ENCODE measurements around the gene ENDOU. TPM values are rescaled to one million over a fixed set of nuclear protein-coding genes. Genes with fewer than 3 reads are reported as not detected.
A peak's percentile ranks its signal among the peaks of the same experiment; 100 is the strongest.

The ENDOU gene
- polyA plus RNA-seq, 2 of the 4 experiments (the other 2 are of a cell fraction), result not detected

GRCh38 chr12:47709237-47709636 lies 16.1 kb downstream of the ENDOU start:
- POLR2A ChIA-PET, result no interaction called here
- TF ChIP-seq EHMT2 (IDR thresholded peaks at IDR 0.05; ENCODE audit: low read depth), result no peak
- no peak for TF ChIP-seq ELK1 (IDR thresholded peaks at IDR 0.05; ENCODE audit: low read depth, low read length)
- TF ChIP-seq CBX2 (IDR thresholded peaks at IDR 0.05; ENCODE audit: borderline replicate concordance, low read depth), result no peak
- no peak for TF ChIP-seq HOXB5 (CRISPR knock-in tag; IDR thresholded peaks at IDR 0.05)
- TF ChIP-seq NR3C1 (IDR thresholded peaks at IDR 0.05), result no peak
- TF ChIP-seq HES2 (IDR thresholded peaks at IDR 0.05), result no peak
- TF ChIP-seq RAD21 (conservative IDR thresholded peaks at IDR 0.05 in 1 of 2, IDR thresholded peaks at IDR 0.05 in 1 of 2), result no peak
- TF ChIP-seq GATA3 (IDR thresholded peaks at IDR 0.05; ENCODE audit: borderline replicate concordance), result no peak
- TF ChIP-seq ATOH8 (CRISPR knock-in tag; IDR thresholded peaks at IDR 0.05; ENCODE audit: low read depth), result no peak
- FAIRE-seq, result no peak
- no peak overlapping the region for H3K4me3 ChIP-seq
- no peak for DNase-seq (ENCODE audit: low read depth in 1 of 2, low spot score in 1 of 2)
- CTCF ChIA-PET, result interaction anchor here (1.0 to 17.4 kb wide), 5 partner anchors 24 to 677 kb away, joined by 3 to 343 read pairs (median 320); partner anchors contain the start of genes ENDOU and SLC48A1
- no peak for ATAC-seq
- 87% methylated on average over 4 of the region's 4 CpGs for WGBS (ENCODE audit: missing lambda C conversion rate)
- peaks cover 13% of the 10 kb centered on the region; the same call in 2 of the 3 replicates for H3K4me1 ChIP-seq
- no peaks in the 10 kb centered on the region for H3K9me3 ChIP-seq
- no peak overlapping the region for H3K27ac ChIP-seq
- H3K4me2 ChIP-seq, result no peak overlapping the region

- Histone ChIP-seq H3K4me2 (peak overlapping the region; percentile 93; the same call in 1 of the 3 replicates), H3K9me3 (no peaks in the 10 kb centered on the region), H3K27ac (no peak overlapping the region), H3K4me3 (no peak overlapping the region), H3K4me1 (peaks cover 18% of the 10 kb centered on the region; the same call in 2 of the 3 replicates)
- no peak for DNase-seq (ENCODE audit: low read depth in 1 of 2, low spot score in 1 of 2)
- TF ChIP-seq BHLHE40 (IDR thresholded peaks at IDR 0.05; ENCODE audit: low read depth, low read length) (no peak), FOSL2 (IDR thresholded peaks at IDR 0.05) (no peak), FOSL2 (CRISPR knock-in tag; IDR thresholded peaks at IDR 0.05) (no peak), HDAC2 (IDR thresholded peaks at IDR 0.05) (no peak), TP53 (CRISPR knock-in tag; IDR thresholded peaks at IDR 0.05) (no peak), MAFK (IDR thresholded peaks at IDR 0.05; ENCODE audit: partially characterized antibody) (no peak), ESRRA (IDR thresholded peaks at IDR 0.05; ENCODE audit: borderline replicate concordance, low read length) (no peak), MAX (IDR thresholded peaks at IDR 0.05) (no peak), JUN (IDR thresholded peaks at IDR 0.05) (no peak), POLR2AphosphoS2 (conservative IDR thresholded peaks at IDR 0.05; ENCODE audit: low read length) (no peak), CBX2 (IDR thresholded peaks at IDR 0.05; ENCODE audit: borderline replicate concordance, low read depth) (no peak), POLR2A (IDR thresholded peaks at IDR 0.05; ENCODE audit: low read length) (no peak), HES2 (IDR thresholded peaks at IDR 0.05) (no peak), CHD4 (IDR thresholded peaks at IDR 0.05; ENCODE audit: borderline replicate concordance) (no peak), REST (IDR thresholded peaks at IDR 0.05) (no peak), EHMT2 (IDR thresholded peaks at IDR 0.05; ENCODE audit: low read depth) (no peak), MYC (IDR thresholded peaks at IDR 0.05; ENCODE audit: borderline replicate concordance, low read length) (no peak), FOSB (CRISPR knock-in tag; IDR thresholded peaks at IDR 0.05) (no peak)
- ChIA-PET POLR2A (no interaction called here), CTCF (interaction anchor here (3.4 to 17.4 kb wide), 3 partner anchors 8 to 130 kb away, joined by 37 to 343 read pairs (median 320); partner anchors contain the start of gene SLC48A1)
- WGBS (ENCODE audit: missing lambda C conversion rate), result 70% methylated on average over 5 of the region's 5 CpGs
- no peak for FAIRE-seq
- no peak for ATAC-seq
These were observed 17.3 kb downstream of the ENDOU start for GRCh38 chr12:47707905-47708543.

Measured in A549 (cell line).